OCI-LY3 (cell line): ENCODE measurements around the gene SF3A2.

ENCODE experiments used
- H2AFZ ChIP-seq: fragments of 200-600, 300-600 bp; shearing (Covaris generic); 2 replicates; pipeline ENCODE4 v1.6.0; 2014; ENCODE audit warnings: antibody characterized with exemption, low read depth, low read length
- H3K27ac ChIP-seq: fragments of 200-600, 300-600 bp; sonication (generic); 2 replicates; pipeline ENCODE4 v1.5.1; 2014; ENCODE audit warnings: mild to moderate bottlenecking, low read length, moderate library complexity, mixed read lengths
- H3K27me3 ChIP-seq: fragments of 200-600, 300-600 bp; sonication (generic); 2 replicates; pipeline ENCODE4 v1.6.1; 2014; ENCODE audit warnings: low read depth, low read length, mixed read lengths
- H3K36me3 ChIP-seq: fragments of 200-600, 300-600 bp; sonication (generic); replicated peaks from 2 replicates; pipeline ENCODE3; 2014; ENCODE audit warnings: low read depth, low read length, mixed read lengths
- H3K4me1 ChIP-seq: fragments of 300-600, 200-600 bp; sonication (generic); 2 replicates; pipeline ENCODE4 v1.6.1; 2014; ENCODE audit warnings: low read length, mixed read lengths
- H3K4me2 ChIP-seq: fragments of 200-600, 300-600 bp; sonication (generic); 2 replicates; pipeline ENCODE4 v1.6.1; 2014; ENCODE audit warnings: low read length, mixed read lengths
- H3K4me3 ChIP-seq: fragments of 300-600, 200-600 bp; sonication (generic); 2 replicates; pipeline ENCODE4 v1.5.1; 2014; ENCODE audit warnings: antibody characterized with exemption, mild to moderate bottlenecking, low read length, moderate library complexity
- H3K79me2 ChIP-seq: fragments of 300-600, 200-600 bp; shearing (Covaris generic); 2 replicates; pipeline ENCODE4 v1.6.1; 2014; ENCODE audit warnings: mild to moderate bottlenecking, low read length, mixed read lengths
- H3K9ac ChIP-seq: fragments of 300-600, 200-600 bp; shearing (Covaris generic); 2 replicates; pipeline ENCODE4 v1.6.0; 2014; ENCODE audit warnings: mild to moderate bottlenecking, low read length, moderate library complexity
- H3K9me3 ChIP-seq: fragments of 200-600, 300-600 bp; shearing (Covaris generic); 2 replicates; pipeline ENCODE4 v1.6.1; 2014; ENCODE audit warnings: low read length, mixed read lengths; ENCODE audit not compliant: insufficient read depth
- H4K20me1 ChIP-seq: fragments of 200-600, 300-600 bp; sonication (generic); 2 replicates; pipeline ENCODE4 v1.6.1; 2016; ENCODE audit warnings: low read length, mixed read lengths; ENCODE audit not compliant: insufficient read depth
- EZH2phosphoT487 ChIP-seq: fragments of 200-600 bp; shearing (Covaris generic); IDR thresholded peaks from 2 replicates; pipeline ENCODE4 v1.6.1; 2018; ENCODE audit warnings: antibody characterized with exemption, mixed run types, low read depth
- TF ChIP-seq, protein P1 (sequence below): fragments of 200-600, 300-600 bp; sonication (generic); IDR thresholded peaks from 2 replicates; pipeline ENCODE4 v1.5.1; 2014; ENCODE audit warnings: antibody characterized with exemption, low read length, low read depth

The SF3A2 gene

GRCh38 chr19:2194513-2195078 is 42.0 kb upstream of the SF3A2 start:
- Histone ChIP-seq H3K27me3 (no peaks in the 10 kb centered on the region), H2AFZ (no peak overlapping the region), H3K27ac (no peak overlapping the region), H3K9me3 (no peaks in the 10 kb centered on the region), H3K79me2 (peaks cover 32% of the 10 kb centered on the region), H3K4me3 (no peak overlapping the region), H4K20me1 (peaks cover 55% of the 10 kb centered on the region), H3K9ac (no peak overlapping the region), H3K4me2 (no peak overlapping the region), H3K4me1 (no peaks in the 10 kb centered on the region), H3K36me3 (peaks cover 44% of the 10 kb centered on the region)
- no peak for TF ChIP-seq EZH2phosphoT487
- TF ChIP-seq, protein P1, sequence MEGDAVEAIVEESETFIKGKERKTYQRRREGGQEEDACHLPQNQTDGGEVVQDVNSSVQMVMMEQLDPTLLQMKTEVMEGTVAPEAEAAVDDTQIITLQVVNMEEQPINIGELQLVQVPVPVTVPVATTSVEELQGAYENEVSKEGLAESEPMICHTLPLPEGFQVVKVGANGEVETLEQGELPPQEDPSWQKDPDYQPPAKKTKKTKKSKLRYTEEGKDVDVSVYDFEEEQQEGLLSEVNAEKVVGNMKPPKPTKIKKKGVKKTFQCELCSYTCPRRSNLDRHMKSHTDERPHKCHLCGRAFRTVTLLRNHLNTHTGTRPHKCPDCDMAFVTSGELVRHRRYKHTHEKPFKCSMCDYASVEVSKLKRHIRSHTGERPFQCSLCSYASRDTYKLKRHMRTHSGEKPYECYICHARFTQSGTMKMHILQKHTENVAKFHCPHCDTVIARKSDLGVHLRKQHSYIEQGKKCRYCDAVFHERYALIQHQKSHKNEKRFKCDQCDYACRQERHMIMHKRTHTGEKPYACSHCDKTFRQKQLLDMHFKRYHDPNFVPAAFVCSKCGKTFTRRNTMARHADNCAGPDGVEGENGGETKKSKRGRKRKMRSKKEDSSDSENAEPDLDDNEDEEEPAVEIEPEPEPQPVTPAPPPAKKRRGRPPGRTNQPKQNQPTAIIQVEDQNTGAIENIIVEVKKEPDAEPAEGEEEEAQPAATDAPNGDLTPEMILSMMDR = no peak

GRCh38 chr19:2195361-2195760 is 41.3 kb upstream of the SF3A2 start:
- no peaks in the 10 kb centered on the region for H3K4me1 ChIP-seq
- no peak overlapping the region for H3K4me3 ChIP-seq
- no peaks in the 10 kb centered on the region for H3K27me3 ChIP-seq
- no peaks in the 10 kb centered on the region for H3K9me3 ChIP-seq
- no peak overlapping the region for H3K4me2 ChIP-seq
- H3K79me2 ChIP-seq = peaks cover 33% of the 10 kb centered on the region
- peaks cover 39% of the 10 kb centered on the region for H3K36me3 ChIP-seq
- no peak overlapping the region for H2AFZ ChIP-seq
- TF ChIP-seq, protein P1 = no peak
- TF ChIP-seq EZH2phosphoT487 = no peak
- H3K27ac ChIP-seq = no peak overlapping the region
- H3K9ac ChIP-seq = no peak overlapping the region
- H4K20me1 ChIP-seq = peaks cover 49% of the 10 kb centered on the region

GRCh38 chr19:2195914-2196313 is 40.7 kb upstream of the SF3A2 start:
- peaks cover 33% of the 10 kb centered on the region for H3K36me3 ChIP-seq
- TF ChIP-seq, protein P1 = no peak
- TF ChIP-seq EZH2phosphoT487 = no peak
- H3K9me3 ChIP-seq = no peaks in the 10 kb centered on the region
- no peak overlapping the region for H3K4me3 ChIP-seq
- H3K4me2 ChIP-seq = no peak overlapping the region
- no peak overlapping the region for H2AFZ ChIP-seq
- H3K79me2 ChIP-seq = peaks cover 33% of the 10 kb centered on the region
- H3K4me1 ChIP-seq = no peaks in the 10 kb centered on the region
- H3K27ac ChIP-seq = no peak overlapping the region
- no peaks in the 10 kb centered on the region for H3K27me3 ChIP-seq
- no peak overlapping the region for H3K9ac ChIP-seq
- H4K20me1 ChIP-seq = peaks cover 49% of the 10 kb centered on the region

- Histone ChIP-seq H3K79me2 (peaks cover 33% of the 10 kb centered on the region), H3K4me1 (no peaks in the 10 kb centered on the region), H3K4me2 (no peak overlapping the region), H3K9me3 (no peaks in the 10 kb centered on the region), H3K27ac (no peak overlapping the region), H3K9ac (no peak overlapping the region), H3K36me3 (peaks cover 23% of the 10 kb centered on the region), H3K4me3 (no peak overlapping the region), H2AFZ (no peak overlapping the region), H3K27me3 (no peaks in the 10 kb centered on the region), H4K20me1 (peaks cover 49% of the 10 kb centered on the region)
- no peak for TF ChIP-seq EZH2phosphoT487
- TF ChIP-seq, protein P1 = no peak
These were observed 39.4 kb upstream of the SF3A2 start for GRCh38 chr19:2197270-2197669.
